HG02884 (cell line): ENCODE measurements around the gene NLRP5.
"Not testable (repeated sequence)": the region's sequence is repeated elsewhere in the genome, so short reads cannot be mapped to it uniquely, and the experiment has no call there.

Source experiments
- ATAC-seq: cut with Tn5 transposase; IDR thresholded peaks from one replicate; pipeline ENCODE4 v1.9.1; 2021; ENCODE audit warnings: mild to moderate bottlenecking, moderate library complexity; ENCODE audit not compliant: unreplicated experiment

The NLRP5 gene

GRCh38 chr19:56098237-56098636 lies 111.7 kb downstream of the NLRP5 start:
- not testable (repeated sequence) for ATAC-seq

- no peak for ATAC-seq
Observed at GRCh38 chr19:56098731-56099568, 112.4 kb downstream of the NLRP5 start.

- no peak for ATAC-seq
Observed at GRCh38 chr19:56099638-56100539, 113.3 kb downstream of the NLRP5 start.

GRCh38 chr19:56101095-56101494 lies 114.5 kb downstream of the NLRP5 start:
- no peak for ATAC-seq

GRCh38 chr19:56101746-56102535 lies 115.4 kb downstream of the NLRP5 start:
- ATAC-seq, result no peak

GRCh38 chr19:56103027-56103614 lies 116.5 kb downstream of the NLRP5 start:
- no peak for ATAC-seq

GRCh38 chr19:56104423-56104822 lies 117.8 kb downstream of the NLRP5 start:
- ATAC-seq, result no peak

- ATAC-seq, result no peak
Observed at GRCh38 chr19:56105090-56105701, 118.6 kb downstream of the NLRP5 start.

GRCh38 chr19:56105831-56106396 lies 119.3 kb downstream of the NLRP5 start:
- not testable (repeated sequence) for ATAC-seq

GRCh38 chr19:56106397-56106849 lies 119.8 kb downstream of the NLRP5 start:
- no peak for ATAC-seq

GRCh38 chr19:56106993-56107392 lies 120.4 kb downstream of the NLRP5 start:
- no peak for ATAC-seq

- ATAC-seq, result no peak
Observed at GRCh38 chr19:56107626-56108351, 121.2 kb downstream of the NLRP5 start.

- ATAC-seq, result no peak
Observed at GRCh38 chr19:56108447-56109195, 122.0 kb downstream of the NLRP5 start.

GRCh38 chr19:56109226-56109625 lies 122.7 kb downstream of the NLRP5 start:
- no peak for ATAC-seq

GRCh38 chr19:56110515-56111448 lies 124.2 kb downstream of the NLRP5 start:
- ATAC-seq, result no peak
